NOMO-1 treated with dmso at 0.1 percent for 144 hours (cell line): Measurements from ENCODE around the gene HDLBP.
"Not testable (repeated sequence)": the region's sequence is repeated elsewhere in the genome, so short reads cannot be mapped to it uniquely, and the experiment has no call there.

ENCODE experiments used
- DNase-seq: peaks from one replicate; lab custom pipeline; 2025; ENCODE audit not compliant: unreplicated experiment; lab: John Stamatoyannopoulos, UW

The HDLBP gene

GRCh38 chr2:241304039-241304670 lies 11.3 kb downstream of the HDLBP start:
- no peak for DNase-seq

DNA sequence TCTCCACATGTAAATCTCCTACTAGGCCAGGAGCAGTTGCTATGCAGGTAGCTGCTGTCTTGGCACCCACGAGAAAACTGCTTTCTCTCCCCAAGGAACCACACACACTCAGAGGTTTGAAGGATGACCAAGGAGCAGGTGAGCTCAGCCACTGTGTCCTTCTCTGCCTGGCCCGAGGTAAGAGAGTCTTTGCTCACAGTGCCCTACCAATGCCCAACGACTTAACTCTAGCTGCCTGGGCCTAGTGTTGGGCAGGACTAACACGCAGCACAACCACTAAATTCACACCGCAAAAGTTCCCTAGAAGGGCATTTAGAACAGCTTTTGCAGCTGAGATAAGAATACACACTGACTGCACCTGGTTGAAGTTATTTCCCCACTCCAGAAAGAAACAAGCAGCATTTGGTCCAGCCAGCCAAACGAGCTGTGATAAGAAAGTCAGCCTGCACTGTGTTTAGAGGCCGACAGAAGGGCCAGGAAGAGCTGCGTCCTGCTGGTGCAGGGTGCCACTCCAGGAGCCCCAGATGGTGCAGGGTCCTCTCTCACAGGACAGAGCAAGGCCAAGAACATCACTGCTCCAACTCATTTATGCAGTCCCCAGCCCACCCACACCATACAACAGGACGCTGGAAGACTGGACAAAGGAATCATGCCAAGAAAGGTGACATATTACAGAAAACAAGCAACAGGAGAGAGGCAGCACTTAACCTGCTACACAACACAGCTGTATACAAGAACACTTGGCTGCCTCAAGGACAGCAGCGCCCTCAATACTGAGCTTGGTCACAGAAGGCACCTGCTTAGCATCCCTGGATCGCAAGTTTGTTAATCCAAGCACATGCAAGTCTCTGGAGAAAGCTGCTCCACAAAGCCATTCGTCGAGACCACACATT lies 12.5 kb downstream of the HDLBP start:
- no peak for DNase-seq

DNA sequence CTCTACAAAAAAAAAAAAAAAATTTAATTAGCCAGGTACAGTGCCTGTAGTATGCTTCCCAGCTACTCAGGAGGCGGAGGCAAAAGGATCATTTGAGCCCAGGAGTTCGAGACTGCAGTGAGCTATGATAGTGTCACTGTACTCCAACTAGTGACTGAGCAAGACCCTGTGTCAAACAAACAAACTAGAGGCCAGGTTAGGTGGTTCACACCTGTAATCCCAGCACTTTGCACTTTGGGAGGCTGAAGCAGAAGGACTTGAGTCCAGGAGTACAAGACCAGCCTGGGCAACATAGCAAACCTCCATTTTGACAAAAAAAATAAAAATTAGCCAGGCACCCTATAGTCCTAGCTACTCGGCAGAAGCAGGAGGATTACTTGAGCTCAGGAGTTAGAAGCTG lies 13.4 kb downstream of the HDLBP start:
- no peak for DNase-seq

DNA sequence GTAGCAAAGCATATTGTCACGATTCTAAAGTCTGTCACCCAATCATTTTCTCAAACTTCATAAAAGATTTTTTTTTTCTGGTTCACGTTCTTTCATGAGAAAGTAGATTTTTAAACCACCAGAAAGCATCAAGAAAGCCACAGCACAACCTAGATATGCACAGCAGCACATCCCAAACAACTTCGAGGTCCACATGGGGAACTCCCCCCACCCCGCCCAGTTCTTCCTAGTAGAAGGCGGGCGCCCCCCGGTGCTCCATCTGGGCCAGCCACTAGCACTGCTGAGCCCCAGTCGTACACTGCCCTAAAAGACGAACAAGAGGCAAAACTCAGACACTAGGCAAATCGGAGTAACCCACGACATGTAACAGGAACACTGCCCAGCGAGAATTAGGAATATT lies 15.5 kb downstream of the HDLBP start:
- DNase-seq, result no peak

- no peak for DNase-seq
Measured at GRCh38 chr2:241298673-241299072, 16.8 kb downstream of the HDLBP start.

- DNase-seq, result no peak
Measured at GRCh38 chr2:241296767-241297166, 18.7 kb downstream of the HDLBP start.

DNA sequence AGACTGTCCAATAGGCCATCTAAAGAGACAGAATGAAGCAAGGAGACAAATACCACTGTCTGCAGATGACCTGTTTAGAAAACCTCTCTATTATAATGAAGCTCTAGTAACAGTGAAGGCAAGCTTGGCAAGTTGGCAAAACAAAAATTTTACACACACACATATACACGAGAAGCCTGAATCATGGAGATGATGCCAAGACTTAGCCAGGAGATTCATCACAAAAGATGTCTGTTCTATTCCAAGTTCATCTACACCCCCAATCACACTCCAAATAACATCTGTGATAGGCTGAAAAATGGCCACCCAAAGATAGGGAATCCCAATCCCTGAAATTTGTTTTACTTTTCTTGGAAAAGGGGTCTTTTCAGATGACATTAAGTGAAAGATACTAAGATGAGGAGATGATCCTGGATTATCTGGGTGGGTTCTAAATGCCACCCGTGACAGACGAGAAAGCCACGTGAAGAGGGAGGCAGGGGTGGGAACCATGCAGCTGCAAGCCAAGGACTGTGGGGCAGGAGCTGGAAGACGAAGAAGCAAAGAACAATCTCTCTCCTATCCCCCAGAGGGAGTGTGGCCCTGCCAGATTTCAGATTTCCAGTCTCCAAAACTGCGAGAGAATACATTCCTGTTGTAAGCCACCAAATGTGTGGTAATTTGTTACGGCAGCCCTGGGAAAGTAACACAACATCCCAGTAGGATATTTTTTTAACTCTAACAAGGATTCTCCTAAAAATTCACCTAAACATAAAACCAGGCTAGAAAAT lies 20.0 kb downstream of the HDLBP start:
- no peak for DNase-seq

DNA sequence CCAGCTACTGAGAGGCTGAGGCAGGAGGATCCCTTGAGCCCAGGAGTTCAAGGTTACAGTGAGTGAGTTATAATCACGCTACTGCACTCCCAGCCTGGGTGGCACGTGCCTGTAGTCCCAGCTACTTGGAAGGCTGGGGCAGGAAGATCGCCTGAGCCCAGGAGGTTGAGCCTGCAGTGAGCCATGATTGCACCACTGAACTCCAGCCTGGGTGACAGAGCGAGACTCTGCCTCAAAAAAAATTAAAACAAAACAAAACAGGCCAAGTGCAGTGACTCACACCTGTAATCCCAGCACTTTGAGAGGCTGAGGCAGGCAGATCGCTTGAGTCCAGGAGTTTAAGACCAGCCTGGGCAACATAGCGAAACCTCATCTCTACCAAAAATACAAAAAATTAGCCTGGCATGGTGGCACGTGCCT lies 22.1 kb downstream of the HDLBP start:
- DNase-seq, result not testable (repeated sequence)

DNA sequence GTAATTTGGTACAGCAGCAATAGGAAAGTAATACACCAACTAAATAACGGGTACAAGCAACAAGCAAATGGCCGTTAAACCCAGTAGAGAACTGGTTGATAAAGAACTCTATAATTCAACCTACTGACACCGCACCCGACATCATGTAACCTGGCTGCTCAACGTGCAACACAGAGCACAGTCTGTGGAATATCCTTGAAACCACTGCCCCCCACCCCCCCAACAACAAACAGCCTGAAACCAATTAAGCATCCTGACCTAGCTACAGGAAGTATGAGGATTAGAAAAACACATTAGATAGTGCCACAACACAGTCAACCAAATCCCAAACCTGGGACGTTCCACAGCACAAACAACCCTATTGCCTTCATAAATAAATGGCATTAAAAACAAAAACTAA lies 23.5 kb downstream of the HDLBP start:
- no peak for DNase-seq

GRCh38 chr2:241291153-241291552 lies 24.3 kb downstream of the HDLBP start:
- DNase-seq, result no peak

DNA sequence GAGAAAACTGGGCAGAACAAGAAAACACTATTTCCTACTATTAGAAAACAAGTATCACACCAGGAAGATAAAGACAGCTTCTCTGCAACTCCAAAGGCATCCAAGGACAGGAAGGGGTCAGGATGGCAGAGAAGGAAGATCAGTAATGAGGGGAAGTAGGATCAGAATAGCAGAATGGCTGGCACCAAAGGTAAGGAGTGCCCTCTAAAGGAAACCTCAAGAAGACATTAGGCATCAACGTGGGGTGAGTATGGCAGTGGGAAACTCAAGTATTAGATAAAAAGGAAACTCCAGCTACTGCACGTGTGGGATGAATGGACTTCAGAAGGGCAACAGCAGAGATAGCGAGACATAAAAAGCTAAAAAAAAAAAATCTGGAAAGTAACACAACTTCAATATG lies 25.9 kb downstream of the HDLBP start:
- DNase-seq, result no peak

GRCh38 chr2:241289053-241289452 lies 26.4 kb downstream of the HDLBP start:
- DNase-seq, result no peak

GRCh38 chr2:241288324-241288888 lies 27.1 kb downstream of the HDLBP start:
- DNase-seq, result no peak

- no peak for DNase-seq
Measured at GRCh38 chr2:241286348-241287090, 29.0 kb downstream of the HDLBP start.

DNA sequence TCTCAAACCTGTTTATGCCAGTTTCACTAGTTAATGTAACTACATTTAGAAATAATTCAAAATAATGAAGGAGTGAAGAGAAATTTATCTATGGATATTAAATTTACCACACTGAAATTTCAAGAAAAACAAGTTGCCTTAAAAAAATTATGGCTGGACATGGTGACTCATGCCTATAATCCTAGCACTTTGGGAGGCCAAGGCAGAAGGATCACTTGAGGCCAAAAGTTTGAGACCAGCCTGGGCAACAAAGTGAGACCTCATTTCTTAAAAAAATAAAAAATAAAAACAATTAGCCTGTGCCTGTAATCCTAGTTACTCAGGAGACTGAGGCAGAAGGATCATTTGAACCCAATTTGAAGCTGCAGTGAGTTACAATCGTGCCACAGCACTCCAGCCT lies 29.9 kb downstream of the HDLBP start:
- no peak for DNase-seq

DNA sequence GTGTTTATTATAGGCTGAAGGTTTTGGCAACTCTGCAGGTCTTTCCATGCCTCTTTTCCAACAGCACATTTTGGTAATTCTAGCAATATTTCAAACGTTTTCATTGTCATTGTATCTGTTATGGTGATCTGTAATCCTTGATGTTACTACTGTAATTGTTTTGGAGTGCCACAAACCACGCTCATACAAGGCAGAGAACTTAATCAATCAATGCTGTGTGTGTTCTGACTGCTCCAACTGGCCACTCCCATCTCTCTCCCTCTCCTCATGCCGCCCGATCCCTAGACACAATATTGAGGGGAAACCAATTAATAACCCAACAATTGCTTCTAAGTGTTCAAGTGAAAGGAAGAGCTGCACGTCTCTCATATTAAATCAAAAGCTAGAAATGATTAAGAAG lies 32.9 kb downstream of the HDLBP start:
- DNase-seq, result no peak

GRCh38 chr2:241280291-241280690 lies 35.2 kb downstream of the HDLBP start:
- no peak for DNase-seq

DNA sequence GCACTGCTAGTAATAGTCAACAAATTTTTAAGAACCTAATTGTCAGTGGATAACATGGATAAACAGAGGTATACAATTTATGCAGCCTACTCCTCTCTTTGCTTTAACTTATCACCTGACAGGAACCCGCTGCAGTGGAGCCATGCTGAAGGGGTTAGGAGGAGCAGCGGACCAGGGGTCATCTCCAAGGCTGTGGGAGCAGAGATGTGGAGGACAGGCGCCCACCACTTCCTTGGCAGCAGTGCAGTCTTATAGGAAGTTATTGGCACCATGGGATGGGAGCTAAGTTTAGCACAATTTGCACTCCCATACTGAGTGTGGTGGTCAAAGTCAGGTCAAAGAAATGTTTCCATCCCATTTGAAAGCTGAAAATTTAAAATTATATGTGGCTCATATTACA lies 35.6 kb downstream of the HDLBP start:
- no peak for DNase-seq

DNA sequence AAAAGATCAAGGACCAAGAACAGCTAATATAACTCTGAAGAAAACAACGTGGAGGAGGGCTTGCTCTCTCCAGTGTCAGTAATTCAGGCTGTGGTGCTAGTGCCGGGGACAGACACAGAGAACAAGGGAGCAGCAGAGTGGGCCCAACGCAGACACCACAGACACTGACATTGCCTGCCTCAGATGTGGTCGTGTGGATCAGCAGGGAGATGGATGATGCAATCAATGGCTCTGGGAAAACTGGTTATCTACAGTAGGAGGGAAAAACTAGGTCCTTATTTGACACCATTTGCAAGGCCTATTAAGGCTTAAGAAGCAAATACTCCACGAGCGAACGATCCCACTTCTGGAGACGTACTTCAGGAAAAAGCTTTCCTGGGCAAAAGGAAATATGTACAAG lies 36.1 kb downstream of the HDLBP start:
- no peak for DNase-seq

DNA sequence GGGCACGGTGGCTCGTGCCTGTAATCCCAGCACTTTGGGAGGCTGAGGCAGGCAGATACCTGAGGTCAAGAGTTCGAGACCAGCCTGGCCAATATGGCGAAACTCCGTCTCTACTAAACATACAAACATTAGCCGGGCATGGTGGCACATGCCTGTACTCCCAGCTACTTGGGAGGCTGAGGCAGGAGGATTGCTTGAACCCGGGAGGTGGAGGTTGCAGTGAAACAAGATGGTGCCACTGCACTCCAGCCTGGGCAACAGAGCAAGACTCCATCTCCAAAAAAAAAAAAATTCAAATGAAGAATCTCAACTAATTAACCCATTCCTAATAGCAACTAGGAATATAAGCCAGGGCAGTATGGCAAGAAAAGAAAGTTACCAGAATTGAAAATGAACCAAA lies 37.2 kb downstream of the HDLBP start:
- not testable (repeated sequence) for DNase-seq

- DNase-seq, result no peak
Measured at GRCh38 chr2:241275910-241276309, 39.6 kb downstream of the HDLBP start.
